Activated CD4-positive, CD25-positive, alpha-beta regulatory T cell treated with anti-CD3 and anti-CD28 coated beads, Interleukin-2, amount 50 U/mL, for 24 hours (primary cell): ENCODE data around the gene DEPDC4.
"Not testable (repeated sequence)": the region's sequence is repeated elsewhere in the genome, so short reads cannot be mapped to it uniquely, and the experiment has no call there.

Experiments used
- ATAC-seq, 2 donors: fragments of 150-1000 bp; cut with Tn5 transposase; one replicate each; pipeline ENCODE4 v1.10.0; 2021; ENCODE audit warnings: mild to moderate bottlenecking in 1 of 2, moderate library complexity in 1 of 2

Gene DEPDC4

GRCh38 chr12:100266835-100267602 lies at the start of gene DEPDC4, which contains the start of gene SCYL2:
TSS of gene DEPDC4 (minus strand) at chr12:100267079. CDS start at chr12:100267076, 3 bp downstream.
TSS of gene SCYL2 (plus strand) at chr12:100267177. CDS start at chr12:100282971, 15,794 bp downstream.
- ATAC-seq, result peak; percentile 90 to 93

- no peak for ATAC-seq
Measured at GRCh38 chr12:100311317-100311716, 44.4 kb upstream of the DEPDC4 start.

GRCh38 chr12:100308138-100308537 lies 41.3 kb upstream of the DEPDC4 start:
- ATAC-seq, result not testable (repeated sequence)

GRCh38 chr12:100304334-100304733 lies 37.5 kb upstream of the DEPDC4 start:
- ATAC-seq, result not testable (repeated sequence)

GRCh38 chr12:100303831-100304230 lies 37.0 kb upstream of the DEPDC4 start:
- ATAC-seq, result no peak

GRCh38 chr12:100302081-100302480 lies 35.2 kb upstream of the DEPDC4 start:
- ATAC-seq, result no peak

GRCh38 chr12:100295764-100296555 lies 29.1 kb upstream of the DEPDC4 start:
- ATAC-seq, result no peak

- not testable (repeated sequence) for ATAC-seq
Measured at GRCh38 chr12:100294366-100294765, 27.5 kb upstream of the DEPDC4 start.

- no peak for ATAC-seq
Measured at GRCh38 chr12:100293017-100293416, 26.1 kb upstream of the DEPDC4 start.

- no peak for ATAC-seq
Measured at GRCh38 chr12:100290016-100290415, 23.1 kb upstream of the DEPDC4 start.

- no peak for ATAC-seq
Measured at GRCh38 chr12:100289038-100289437, 22.2 kb upstream of the DEPDC4 start.

- ATAC-seq, result not testable (repeated sequence)
Measured at GRCh38 chr12:100284556-100284955, 17.7 kb upstream of the DEPDC4 start.

GRCh38 chr12:100279607-100280244 lies 12.8 kb upstream of the DEPDC4 start:
- no peak for ATAC-seq

GRCh38 chr12:100279159-100279558 lies 12.3 kb upstream of the DEPDC4 start:
- ATAC-seq, result no peak

- no peak for ATAC-seq
Measured at GRCh38 chr12:100274291-100274690, 7.4 kb upstream of the DEPDC4 start.

- no peak for ATAC-seq
Measured at GRCh38 chr12:100273782-100274181, 6.9 kb upstream of the DEPDC4 start.

GRCh38 chr12:100268835-100269564 lies 2.1 kb upstream of the DEPDC4 start:
- no peak for ATAC-seq

GRCh38 chr12:100267603-100268281 lies 863 bp upstream of the DEPDC4 start:
- ATAC-seq, result no peak

- peak; percentile 85 to 86 for ATAC-seq
Measured at GRCh38 chr12:100266585-100266834, 369 bp downstream of the DEPDC4 start.

- ATAC-seq, result no peak
Measured at GRCh38 chr12:100265732-100266584, 921 bp downstream of the DEPDC4 start.

- ATAC-seq, result not testable (repeated sequence)
Measured at GRCh38 chr12:100265107-100265506, 1.8 kb downstream of the DEPDC4 start.
